Stimulated activated CD8-positive, alpha-beta memory T cell treated with anti-CD3 and anti-CD28 coated beads, Interleukin-2, amount 100 ng/mL, for 48 hours (primary cell): ENCODE results near the gene NTRK3.

ENCODE experiments used
- DNase-seq, 2 donors: peaks; one replicate each; pipeline ENCODE4 v3.0.0-alpha.2; 2020; ENCODE audit warnings: low read depth in 2 of 2

NTRK3 gene

DNA sequence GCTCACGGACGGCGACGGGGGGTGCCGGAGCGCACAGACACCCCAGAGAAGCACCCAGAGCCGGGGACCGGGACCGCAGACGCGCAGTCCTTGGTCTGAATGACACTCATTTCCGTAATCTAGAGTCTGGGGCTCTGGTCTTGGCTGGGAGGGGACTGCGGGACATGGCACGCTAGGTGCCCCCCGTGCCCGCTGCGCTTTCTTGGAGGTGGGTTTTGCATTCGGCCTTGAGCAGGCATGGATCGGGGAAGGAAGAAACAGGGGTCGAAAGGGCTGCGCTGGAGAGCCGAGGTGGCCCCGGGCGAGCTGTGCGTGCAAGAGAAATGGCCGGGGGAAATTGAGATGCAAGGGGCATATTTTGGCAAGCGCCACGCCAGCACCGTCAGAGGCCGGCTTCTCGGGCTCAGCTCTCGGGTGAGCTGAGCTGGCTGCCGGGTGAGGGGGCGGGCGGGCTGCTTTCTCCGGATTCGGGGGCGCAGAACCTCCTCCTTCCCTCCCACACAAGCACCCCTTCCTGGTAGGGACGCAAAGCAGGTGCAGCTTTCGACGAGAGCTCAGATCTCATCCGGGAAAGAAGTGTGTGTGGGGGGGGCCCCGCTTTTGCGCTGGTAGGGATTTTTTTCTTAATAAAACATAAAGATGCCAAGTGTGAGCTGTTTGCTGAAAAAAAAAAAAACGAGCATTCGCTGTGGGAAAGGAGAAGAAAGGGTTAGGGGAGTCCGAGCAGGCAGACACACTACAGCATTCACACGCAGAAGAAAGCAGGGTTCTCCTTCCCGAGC lies 963 bp upstream of the NTRK3 start:
- peak in 1 of 2 donors; percentile 3 for DNase-seq

GRCh38 chr15:88255484-88256278 lies 858 bp downstream of the NTRK3 start:
- no peak for DNase-seq

GRCh38 chr15:88255087-88255483 lies 1.5 kb downstream of the NTRK3 start:
- DNase-seq: no peak

DNA sequence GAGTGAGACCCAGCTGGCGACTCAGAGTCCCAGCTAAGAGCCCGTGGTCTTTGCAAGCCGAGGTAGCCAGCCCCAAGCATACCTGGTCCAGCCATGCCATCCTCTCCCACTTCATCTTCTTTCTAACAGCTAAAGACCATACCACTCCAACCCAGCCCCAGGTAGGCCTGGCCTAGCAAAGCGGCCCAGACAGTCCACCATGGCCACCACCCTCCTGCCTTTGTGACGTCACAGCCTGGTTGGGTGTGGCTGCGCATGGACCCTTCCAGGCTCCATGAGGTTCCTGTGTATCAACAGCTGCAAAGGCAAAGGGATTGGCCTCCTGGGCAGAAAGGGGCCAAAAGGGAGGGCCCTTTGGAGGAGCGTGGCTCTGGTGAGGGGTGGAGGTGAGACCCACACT lies 4.1 kb downstream of the NTRK3 start:
- DNase-seq: no peak

DNA sequence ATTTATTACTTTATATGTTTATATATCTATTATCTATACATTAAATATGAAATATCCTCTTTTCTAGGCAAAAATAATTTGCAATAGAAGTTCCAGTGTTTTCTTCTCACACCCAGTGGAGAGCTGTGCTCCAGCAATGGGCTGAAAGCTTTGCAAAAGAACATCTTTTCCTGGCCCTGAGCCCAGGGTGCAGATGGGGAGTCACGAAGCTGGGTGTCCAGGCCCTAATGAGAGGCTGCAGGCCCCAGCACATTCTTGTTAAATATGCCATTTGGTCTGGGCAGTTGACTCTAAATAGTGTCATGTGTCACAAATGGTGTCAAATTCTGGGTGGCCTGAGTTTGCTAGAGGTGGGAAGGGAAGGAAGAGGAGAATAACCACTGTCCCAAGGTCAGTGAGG lies 5.7 kb downstream of the NTRK3 start:
- DNase-seq: no peak

GRCh38 chr15:88249220-88249619 lies 7.3 kb downstream of the NTRK3 start:
- no peak for DNase-seq

GRCh38 chr15:88247914-88248313 lies 8.6 kb downstream of the NTRK3 start:
- no peak for DNase-seq

DNA sequence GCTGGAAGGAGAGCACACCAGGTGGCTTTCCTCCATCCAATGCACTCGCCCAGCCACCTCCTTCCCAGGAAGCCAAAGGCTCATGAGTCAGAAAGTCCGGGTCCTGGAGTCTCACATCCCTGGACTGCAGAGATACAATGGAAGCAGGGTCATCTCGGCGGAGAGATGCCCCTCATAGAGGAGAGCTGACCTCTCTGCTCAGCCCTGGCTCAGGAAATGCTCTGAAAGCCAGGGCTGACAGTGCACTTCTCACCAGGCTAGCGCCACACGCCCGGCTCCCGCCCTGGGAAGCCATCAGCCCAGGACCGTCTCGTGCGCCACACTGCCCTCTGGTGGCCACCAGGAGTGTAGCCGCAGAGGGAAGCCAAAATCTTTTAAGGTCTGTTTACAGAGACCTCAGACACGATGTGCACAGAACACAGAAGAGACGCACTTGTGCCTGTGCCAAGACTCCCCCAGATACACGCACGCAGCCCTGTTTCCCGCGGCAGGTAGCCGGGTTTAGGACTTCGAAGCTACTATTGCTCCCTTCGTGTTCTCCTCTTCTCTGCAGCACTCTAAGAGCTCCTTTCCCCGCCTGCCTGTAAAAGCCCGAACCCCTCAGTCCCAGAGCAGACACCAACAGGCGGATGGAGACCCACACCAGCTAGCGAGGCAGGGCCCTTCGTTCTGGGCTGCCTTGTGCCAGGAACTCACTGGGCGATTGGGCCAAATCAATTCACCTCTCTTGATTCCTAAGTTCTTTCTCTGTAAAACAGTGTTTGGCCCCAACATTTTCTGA lies 9.7 kb downstream of the NTRK3 start:
- DNase-seq: peak; percentile 60 to 67

DNA sequence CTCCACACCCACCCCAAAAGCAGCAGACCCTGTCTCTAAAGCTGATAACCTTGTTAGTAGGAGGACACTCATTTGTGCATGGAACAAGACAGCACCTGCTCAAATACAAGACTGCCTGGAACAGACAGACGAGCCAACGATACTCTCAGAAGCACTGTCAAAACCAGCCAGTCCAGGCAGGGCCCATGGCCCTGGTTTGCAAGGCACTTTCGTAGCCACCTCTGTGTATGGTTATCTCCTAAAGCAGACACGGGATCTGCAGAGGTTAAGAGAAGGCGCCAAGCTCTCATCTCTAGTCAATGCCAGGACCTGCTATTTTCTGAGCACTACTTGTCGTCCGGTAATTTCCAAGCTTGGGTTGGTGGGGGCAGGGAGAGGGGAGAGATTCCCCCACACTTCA lies 10.5 kb downstream of the NTRK3 start:
- DNase-seq: no peak

GRCh38 chr15:88243895-88244787 lies 12.4 kb downstream of the NTRK3 start:
- no peak for DNase-seq

DNA sequence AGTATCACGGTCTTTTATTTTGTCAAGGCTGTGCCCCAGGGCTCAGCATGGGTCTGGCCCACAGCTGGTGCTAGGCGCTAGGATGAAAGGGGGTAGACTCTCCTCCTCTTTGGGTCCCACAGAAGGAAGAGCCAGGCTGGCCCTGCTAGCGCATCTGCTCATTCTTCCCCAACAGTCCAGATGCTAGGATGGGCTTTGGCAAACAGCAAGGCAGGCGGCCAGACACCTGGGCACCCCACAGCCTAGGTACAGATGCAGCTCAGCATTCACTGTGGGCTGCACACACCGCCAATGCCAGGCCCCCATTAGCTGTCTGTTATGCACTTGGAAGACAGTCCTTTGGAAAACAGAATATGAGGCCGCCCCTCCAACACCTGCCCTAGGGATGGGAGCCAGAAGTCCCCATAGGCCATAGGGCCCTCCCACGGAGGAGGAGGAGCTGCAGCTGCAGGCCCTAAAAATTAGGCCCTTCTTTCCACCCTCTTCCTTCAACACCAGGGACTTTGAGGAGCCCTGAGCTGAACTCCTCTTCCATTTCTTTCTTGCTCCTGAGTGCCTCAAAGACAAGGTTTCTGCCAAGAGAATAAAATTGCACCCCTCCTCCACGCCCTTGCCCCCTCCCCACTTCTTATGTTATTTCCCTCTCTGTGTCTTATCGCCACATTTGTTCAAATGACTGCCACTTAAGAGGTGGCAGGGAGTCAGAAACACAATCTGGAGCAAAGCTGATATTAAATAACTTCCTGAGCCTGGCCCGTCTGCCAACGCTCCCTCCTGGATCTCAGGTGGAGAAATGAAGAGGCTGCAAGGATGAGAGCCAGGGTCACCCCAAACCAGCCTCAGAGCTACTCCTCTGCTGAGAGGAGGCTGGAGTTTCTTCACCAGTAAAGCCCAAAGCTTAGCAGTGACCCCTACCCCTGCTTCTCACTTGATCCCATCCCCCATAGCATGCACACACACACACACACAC lies 13.7 kb downstream of the NTRK3 start:
- DNase-seq: no peak

GRCh38 chr15:88241461-88241860 lies 15.1 kb downstream of the NTRK3 start:
- DNase-seq: no peak

GRCh38 chr15:88241060-88241459 lies 15.5 kb downstream of the NTRK3 start:
- no peak for DNase-seq

DNA sequence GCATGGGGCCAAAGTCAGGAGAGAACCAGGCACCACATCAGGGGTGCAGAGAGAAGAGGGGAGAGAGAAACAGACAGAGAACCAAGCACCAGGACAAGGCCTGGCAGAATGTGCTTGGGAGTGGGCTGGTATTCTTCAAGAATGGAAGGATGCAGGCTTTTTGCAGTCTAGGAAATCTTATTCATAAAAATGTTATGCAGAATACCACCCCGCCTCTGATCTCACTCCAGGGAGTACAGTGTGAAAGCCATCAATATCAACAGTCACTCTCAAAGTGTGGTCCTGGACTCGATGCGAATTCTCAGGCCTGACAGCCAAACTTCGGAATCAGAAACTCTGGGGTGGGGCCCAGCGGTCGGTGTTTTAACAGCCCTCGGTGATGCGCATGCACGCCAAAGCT lies 16.9 kb downstream of the NTRK3 start:
- DNase-seq: no peak

DNA sequence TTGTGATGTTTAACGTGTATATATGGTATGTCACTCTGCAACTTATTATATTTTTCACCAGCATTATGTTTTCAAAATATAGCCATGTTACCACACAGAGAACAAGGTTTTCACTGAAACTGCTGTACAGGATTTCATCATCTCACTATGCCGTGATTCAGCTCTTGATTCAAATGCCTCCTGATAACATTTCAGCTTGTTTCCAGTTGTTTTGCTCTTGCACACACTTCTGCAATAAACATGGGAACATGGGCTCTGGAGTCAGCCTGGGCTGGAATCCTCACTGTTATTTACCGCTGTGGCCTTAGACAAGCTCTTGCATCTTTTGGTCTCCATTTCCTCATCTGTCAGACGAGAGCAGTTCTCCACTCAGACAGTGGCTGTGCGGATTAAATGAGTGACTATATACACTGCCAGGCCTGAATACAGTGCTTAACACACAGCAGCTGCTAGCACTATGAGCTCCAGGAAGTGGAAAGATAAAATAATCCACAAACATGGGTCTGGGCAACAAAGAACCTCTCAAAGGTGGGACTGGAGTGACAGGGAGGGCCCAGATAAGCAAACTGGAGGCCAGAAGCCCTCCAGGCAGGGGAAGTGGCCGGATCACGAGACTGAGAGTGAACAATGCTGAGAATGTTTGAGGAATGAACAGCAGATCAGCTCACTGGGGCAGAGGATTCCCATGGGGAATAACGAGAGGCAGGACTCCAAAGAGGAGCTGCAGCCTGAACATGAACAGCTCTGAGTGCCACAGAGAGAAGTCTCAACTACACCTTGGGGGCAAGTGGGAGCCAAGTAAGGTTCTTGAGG lies 17.7 kb downstream of the NTRK3 start:
- no peak for DNase-seq

DNA sequence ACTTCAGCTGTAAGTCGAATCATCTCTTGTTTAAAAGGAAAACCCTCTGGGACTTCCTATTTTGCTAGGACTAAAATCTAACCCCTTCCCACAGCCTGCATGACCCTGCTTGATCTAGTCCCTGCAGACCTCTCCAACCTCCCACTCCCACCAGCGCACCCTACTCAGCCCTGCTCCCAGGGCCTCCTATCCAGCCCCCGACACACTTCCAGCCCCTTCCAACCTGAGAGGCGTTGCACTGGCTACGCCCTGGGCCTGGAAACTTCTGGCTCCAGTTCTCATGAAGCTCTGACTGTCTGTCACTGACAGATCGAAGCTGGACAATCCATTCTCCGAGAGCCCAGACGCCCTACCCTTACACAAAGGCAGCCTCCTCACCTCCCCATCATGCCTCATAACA lies 21.8 kb downstream of the NTRK3 start:
- DNase-seq: no peak

GRCh38 chr15:88233921-88234320 lies 22.6 kb downstream of the NTRK3 start:
- DNase-seq: no peak

GRCh38 chr15:88232771-88233201 lies 23.8 kb downstream of the NTRK3 start:
- no peak for DNase-seq

DNA sequence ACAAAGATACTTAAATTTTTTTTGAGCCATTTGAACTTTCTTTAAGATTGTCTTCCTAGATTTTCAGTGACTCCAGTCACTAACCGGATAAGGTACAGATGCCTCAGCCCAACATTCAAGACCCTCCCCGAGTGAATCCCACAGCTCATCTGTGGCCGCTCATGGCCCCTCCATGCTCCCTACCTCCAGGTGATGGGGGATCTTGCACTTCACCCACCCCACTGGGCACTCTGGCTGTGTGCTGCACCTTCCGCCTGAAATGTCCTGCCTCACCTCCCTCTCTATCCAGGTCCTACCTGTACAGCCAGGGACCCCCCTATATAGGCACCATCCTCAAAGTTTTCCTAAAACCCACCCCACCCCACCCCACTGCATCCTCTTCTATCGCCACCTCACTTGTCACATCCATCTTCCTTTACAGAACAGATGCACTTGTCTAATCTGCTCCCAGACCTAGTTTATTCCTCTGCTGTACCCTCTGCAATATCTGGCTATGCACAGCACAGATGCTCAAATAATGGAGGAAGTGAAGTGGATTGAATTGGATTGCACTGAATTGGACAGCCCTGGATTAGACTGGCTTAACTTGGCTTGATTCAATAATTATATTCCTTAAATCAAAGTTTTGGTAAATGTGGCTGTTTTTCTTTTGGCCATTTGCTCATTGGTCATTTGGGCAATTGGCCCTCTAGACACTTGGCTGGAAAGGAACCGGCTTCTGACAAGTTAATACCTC lies 24.5 kb downstream of the NTRK3 start:
- DNase-seq: no peak
